B cell (primary cell): ENCODE results near the gene PITPNM3. TPM values are rescaled to one million over a fixed set of nuclear protein-coding genes. Genes with fewer than 3 reads are reported as not detected.

Experiments
- ATAC-seq: fragments of 200-7000 bp; cut with Tn5 transposase; one replicate; pipeline ENCODE4 v1.10.0; 2021; ENCODE audit warnings: low read depth, mild to moderate bottlenecking, moderate number of reproducible peaks, moderate library complexity
- CTCF ChIA-PET: fragments of 350-600 bp; sonication (Branson Sonifier 250); formaldehyde crosslinking; loops from one replicate; lab custom pipeline; 2021; ENCODE audit warnings: antibody characterized with exemption, inconsistent platforms; lab: Charles Lee
- POLR2A ChIA-PET: fragments of 350-600 bp; sonication (Branson Sonifier 250); formaldehyde crosslinking; loops from one replicate; lab custom pipeline; 2021; ENCODE audit warnings: antibody characterized with exemption; lab: Charles Lee
- DNase-seq: peaks from one replicate; pipeline ENCODE4 v3.0.0; 2013
- H2AFZ ChIP-seq: 2 replicates; pipeline ENCODE4 v1.6.1; 2012; ENCODE audit warnings: mild to moderate bottlenecking, low read depth, low read length; ENCODE audit not compliant: insufficient read depth, poor library complexity, severe bottlenecking
- H3K27ac ChIP-seq, 2 donors: 1 replicate in 1 of 2; 2 replicates in 1 of 2; pipeline ENCODE4 v1.5.1; 2012 to 2013; ENCODE audit warnings: low read length in 2 of 2, mild to moderate bottlenecking in 2 of 2, moderate library complexity in 1 of 2
- H3K27me3 ChIP-seq, 4 experiments: fragments of 200-600 bp in 1 of 4; sonication (generic) in 1 of 4; replicated peaks in 1 of 4; 1 replicate in 2 of 4; 2 replicates in 2 of 4; pipeline versions ENCODE4 v1.6.1 to v1.7.0; 2013 to 2016; ENCODE audit warnings: low read length in 3 of 4, mild to moderate bottlenecking in 2 of 4, mixed read lengths in 1 of 4, moderate library complexity in 1 of 4; ENCODE audit not compliant: insufficient read depth in 4 of 4, control insufficient read depth in 3 of 4; ENCODE audit errors: control extremely low read depth in 1 of 4
- H3K36me3 ChIP-seq, 2 experiments: replicated peaks in 1 of 2; 1 replicate in 1 of 2; 2 replicates in 1 of 2; pipeline versions ENCODE4 v1.6.1 to v1.7.1; 2013; ENCODE audit warnings: low read length in 1 of 2; ENCODE audit not compliant: insufficient read depth in 2 of 2, control insufficient read depth in 1 of 2; ENCODE audit errors: control extremely low read depth in 1 of 2, extremely low read depth in 1 of 2
- H3K4me1 ChIP-seq, 2 donors: fragments of 200-600 bp in 1 of 2; sonication (generic) in 1 of 2; 1 replicate in 1 of 2; 2 replicates in 1 of 2; pipeline versions ENCODE4 v1.5.1 to v1.6.1; 2013 to 2017; ENCODE audit warnings: low read length in 2 of 2; ENCODE audit not compliant: control insufficient read depth in 2 of 2, insufficient read depth in 2 of 2
- H3K4me2 ChIP-seq: replicated peaks from 2 replicates; pipeline ENCODE3; 2012; ENCODE audit warnings: mild to moderate bottlenecking, low read depth, low read length; ENCODE audit not compliant: poor library complexity, severe bottlenecking
- H3K4me3 ChIP-seq, 5 experiments: fragments of 200-600 bp in 1 of 5; sonication (generic) in 1 of 5; 1 replicate in 3 of 5; 2 replicates in 2 of 5; pipeline versions ENCODE4 v1.5.1 to v1.7.0; 2011 to 2016; ENCODE audit warnings: low read length in 4 of 5, mild to moderate bottlenecking in 4 of 5, low read depth in 2 of 5, control low read depth in 1 of 5, moderate library complexity in 1 of 5; ENCODE audit not compliant: insufficient read depth in 1 of 5; ENCODE audit errors: control extremely low read depth in 1 of 5, extremely low read depth in 1 of 5
- H3K79me2 ChIP-seq: fragments of 200-600 bp; sonication (generic); one replicate; pipeline ENCODE4 v1.6.0; 2016; ENCODE audit warnings: low read length; ENCODE audit not compliant: control insufficient read depth, insufficient read depth
- H3K9ac ChIP-seq: fragments of 200-600 bp; sonication (generic); 2 replicates; pipeline ENCODE4 v1.6.1; 2017; ENCODE audit warnings: mild to moderate bottlenecking, low read length, moderate library complexity
- H3K9me3 ChIP-seq, 3 donors: one replicate each; pipeline versions ENCODE4 v1.6.1 to v1.7.1; 2013; ENCODE audit warnings: low read length in 2 of 3; ENCODE audit not compliant: control insufficient read depth in 2 of 3, insufficient read depth in 1 of 3; ENCODE audit errors: control extremely low read depth in 1 of 3
- H4K20me1 ChIP-seq: 2 replicates; pipeline ENCODE4 v1.6.0; 2012; ENCODE audit warnings: mild to moderate bottlenecking, low read length; ENCODE audit not compliant: insufficient read depth, control insufficient read depth, poor library complexity, severe bottlenecking
- H3K27ac Mint-ChIP-seq: one replicate; pipeline ENCODE4 v1.8.0; 2021; ENCODE audit warnings: mixed read lengths
- H3K27me3 Mint-ChIP-seq: one replicate; pipeline ENCODE4 v1.8.0; 2021; ENCODE audit warnings: mixed read lengths
- H3K4me1 Mint-ChIP-seq: one replicate; pipeline ENCODE4 v1.8.0; 2021; ENCODE audit warnings: mixed read lengths
- H3K4me3 Mint-ChIP-seq: one replicate; pipeline ENCODE4 v1.8.0; 2021; ENCODE audit warnings: mixed read lengths
- H3K9me3 Mint-ChIP-seq: one replicate; pipeline ENCODE4 v1.8.0; 2022; ENCODE audit warnings: mixed read lengths; ENCODE audit not compliant: insufficient read depth
- CTCF ChIP-seq: fragments of 200-600 bp; IDR thresholded peaks from one replicate; pipeline ENCODE4 v1.8.0; 2022; ENCODE audit warnings: antibody characterized with exemption, mild to moderate bottlenecking
- EZH2 ChIP-seq: IDR thresholded peaks from 2 replicates; pipeline ENCODE4 v1.6.1; 2012; ENCODE audit warnings: borderline replicate concordance, low read depth, mild to moderate bottlenecking, moderate library complexity, low read length; ENCODE audit not compliant: insufficient read depth, poor library complexity, severe bottlenecking
- WGBS: methylation state at CpG from one replicate; pipeline ENCODE4 v1.1.5; 2013; ENCODE audit warnings: missing lambda C conversion rate; ENCODE audit not compliant: insufficient coverage; 5-methylcytosine and 5-hydroxymethylcytosine counted together
- intact Hi-C: fragments of 100-400 bp; cut with micrococcal nuclease; formaldehyde crosslinking; loops from one replicate; pipeline ENCODE4 v1.10.0; 2022
- polyA plus RNA-seq: library from polyadenylated mRNA; depleted of rRNA; stranded (reverse); fragments of >200 nt; gene quantifications from 2 replicates; pipeline ENCODE4 v1.2.3, GENCODE V29; 2012
- total RNA-seq, 2 donors: library from RNA; stranded (reverse); fragments of 120-200 nt in 1 of 2; gene quantifications; 1 replicate in 1 of 2; 2 replicates in 1 of 2; pipeline versions ENCODE4 v1.2.3 to v1.2.4, GENCODE V29; 2013 to 2022

The PITPNM3 gene
- total and polyA plus RNA-seq, 2 donors (not counting 1 experiment from before 2014, with no cell fraction given), result 0.31 to 0.49 TPM

DNA sequence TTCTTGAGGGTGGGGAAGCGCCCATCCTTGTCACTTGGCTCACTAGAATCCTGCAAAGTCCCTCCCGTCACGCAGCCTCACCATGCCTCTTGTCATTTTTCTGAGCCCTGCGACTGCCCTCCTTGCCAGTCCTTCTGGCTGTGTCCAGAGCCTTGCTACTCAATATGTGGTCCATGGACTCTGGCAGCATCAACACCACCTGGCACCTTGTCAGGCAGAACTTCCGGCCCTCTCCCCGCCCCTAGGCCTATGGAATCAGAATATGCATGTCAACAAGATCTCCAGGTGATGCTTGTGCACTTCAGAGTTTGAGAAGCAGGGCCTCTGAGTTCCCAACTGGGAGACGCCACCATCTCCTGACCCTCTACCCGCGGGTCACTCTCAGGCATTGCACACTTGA, 100.0 kb downstream of the PITPNM3 start:
- Histone ChIP-seq H3K27me3 (no peaks in the 10 kb centered on the region), H3K4me3 (no peak overlapping the region), H4K20me1 (no peaks in the 10 kb centered on the region), H3K79me2 (no peaks in the 10 kb centered on the region), H3K9me3 (peaks cover 0 to 8% (median 0%) of the 10 kb centered on the region in 3 donors), H3K4me1 (peaks cover 6 to 10% of the 10 kb centered on the region in 2 donors), H3K4me2 (no peak overlapping the region), H3K36me3 (no peaks in the 10 kb centered on the region), H2AFZ (no peak overlapping the region), H3K9ac (no peak overlapping the region), H3K27ac (no peak overlapping the region)
- DNase-seq (no peak), ATAC-seq (no peak)
- H3K27me3 Mint-ChIP-seq, result no peaks in the 10 kb centered on the region
- H3K4me3 Mint-ChIP-seq, result peak overlapping the region; percentile 35
- no peaks in the 10 kb centered on the region for H3K9me3 Mint-ChIP-seq
- CTCF ChIA-PET, result interaction anchor here (3.5 kb wide), 1 partner anchor 16 kb away, joined by 13 read pairs; no protein-coding TSS in a partner anchor
- WGBS, result 92% methylated on average over 9 of the region's 9 CpGs
- TF ChIP-seq EZH2, result no peak
- POLR2A ChIA-PET, result no interaction called here
- intact Hi-C loops, result no loop called here
- peak overlapping the region; percentile 59 for H3K27ac Mint-ChIP-seq
- H3K4me1 Mint-ChIP-seq, result peaks cover 35% of the 10 kb centered on the region

- 4% methylated on average over 26 of the region's 35 CpGs for WGBS
- no peaks in the 10 kb centered on the region for H3K36me3 ChIP-seq
- H3K4me2 ChIP-seq, result peak overlapping the region; percentile 65
- H3K4me1 ChIP-seq, result peaks cover 6 to 10% of the 10 kb centered on the region in 2 donors
- H3K79me2 ChIP-seq, result no peaks in the 10 kb centered on the region
- Mint-ChIP-seq H3K4me3 (peak overlapping the region; percentile 54), H3K27me3 (no peaks in the 10 kb centered on the region), H3K4me1 (peaks cover 37% of the 10 kb centered on the region), H3K9me3 (no peaks in the 10 kb centered on the region), H3K27ac (peak overlapping the region; percentile 75)
- peaks cover 0 to 8% (median 0%) of the 10 kb centered on the region in 3 donors for H3K9me3 ChIP-seq
- CTCF ChIA-PET, result interaction anchor here (3.5 kb wide), 1 partner anchor 17 kb away, joined by 13 read pairs; no protein-coding TSS in a partner anchor
- no peaks in the 10 kb centered on the region for H4K20me1 ChIP-seq
- H2AFZ ChIP-seq, result peak overlapping the region; percentile 76
- no peaks in the 10 kb centered on the region for H3K27me3 ChIP-seq
- ATAC-seq, result peak; percentile 93
- peak overlapping the region; percentile 65 to 71 for H3K27ac ChIP-seq
- TF ChIP-seq CTCF (no peak), EZH2 (no peak)
- DNase-seq, result peak; percentile 87
- peak overlapping the region; percentile 52 for H3K9ac ChIP-seq
- intact Hi-C loops, result no loop called here
- POLR2A ChIA-PET, result interaction anchor here (0.8 kb wide), 1 partner anchor 11 kb away, joined by 4 read pairs; the partner anchor contains the start of gene PIMREG
- peak overlapping the region in 4 of 5 experiments; percentile 2 to 38 (median 28) for H3K4me3 ChIP-seq
Measured at GRCh38 chr17:6455321-6455705, 101.0 kb downstream of the PITPNM3 start.
